Upper lobe of left lung (tissue), 4 donors: ENCODE results near the gene NUP160.
"Not testable (repeated sequence)": the region's sequence is repeated elsewhere in the genome, so short reads cannot be mapped to it uniquely, and the experiment has no call there.

Source experiments
- CTCF ChIP-seq, 6 experiments: fragments of 450-650 bp in 4 of 6; fragments of 200-600 bp in 2 of 6; sonication (generic) in 2 of 6; IDR thresholded peaks; one replicate each; pipeline ENCODE4 v1.5.1; 2016 to 2019; ENCODE audit warnings: antibody characterized with exemption in 6 of 6
- EP300 ChIP-seq, 4 donors: sonication (generic); formaldehyde crosslinking; IDR thresholded peaks; one replicate each; pipeline ENCODE4 v1.5.1; 2017; ENCODE audit warnings: antibody characterized with exemption in 4 of 4, control low read depth in 2 of 4

DNA sequence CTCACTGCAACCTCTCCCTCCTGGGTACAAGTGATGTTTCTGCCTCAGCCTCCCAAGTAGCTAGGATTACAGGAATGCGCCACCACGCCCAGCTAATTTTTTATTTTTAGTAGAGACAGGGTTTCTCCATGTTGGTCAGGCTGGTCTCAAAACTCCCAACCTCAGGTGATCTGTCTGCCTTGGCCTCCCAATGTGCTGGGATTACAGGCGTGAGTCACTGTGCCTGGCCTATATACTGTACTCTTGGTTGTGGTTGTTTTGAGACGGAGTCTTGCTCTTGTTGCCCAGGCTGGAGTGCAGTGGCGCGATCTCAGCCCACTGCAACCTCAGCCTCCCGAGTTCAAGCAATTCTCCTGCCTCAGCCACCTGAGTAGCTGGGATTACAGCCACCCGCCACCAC, 58.1 kb downstream of the NUP160 start:
- TF ChIP-seq EP300, CTCF (IDR thresholded peaks at IDR 0.05): not testable (repeated sequence)
